Right renal cortex interstitium (tissue), 3 donors: ENCODE results near the gene MYMK. TPM values are rescaled to one million over a fixed set of nuclear protein-coding genes. Genes with fewer than 3 reads are reported as not detected.

Experiments used
- DNase-seq, 3 donors: peaks; one replicate each; pipeline ENCODE4 v3.0.0-alpha.2; 2013; ENCODE audit warnings: low read depth in 3 of 3, low spot score in 2 of 3
- polyA plus RNA-seq, 3 donors: library from polyadenylated mRNA; unstranded; fragments of 120-200 nt; gene quantifications; one replicate each; pipeline ENCODE4 v1.2.1, GENCODE V29; 2013; ENCODE audit not compliant: insufficient read length in 3 of 3

Gene MYMK
- polyA plus RNA-seq, 3 donors = not detected

- no peak for DNase-seq
Measured at GRCh38 chr9:133471551-133472276, 53.0 kb downstream of the MYMK start.

DNA sequence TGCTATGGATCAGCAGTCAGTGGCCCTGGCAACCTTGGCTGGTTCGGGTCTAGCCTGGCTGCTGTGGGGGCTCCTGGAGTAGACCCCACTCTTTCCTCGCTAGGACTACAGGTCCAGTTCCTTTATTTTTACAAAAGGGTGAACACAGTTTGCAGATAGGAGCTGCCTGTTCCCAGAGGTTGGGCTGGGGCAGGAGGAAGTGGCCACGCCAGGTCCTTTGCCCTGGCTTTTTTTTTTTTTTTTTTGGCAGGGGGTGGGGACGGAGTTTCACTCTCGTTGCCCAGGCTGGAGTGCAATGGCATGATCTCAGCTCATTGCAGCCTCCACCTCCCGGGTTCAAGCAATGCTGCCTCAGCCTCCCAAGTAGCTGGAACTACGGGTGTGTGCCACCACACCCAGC, 53.8 kb downstream of the MYMK start:
- no peak for DNase-seq

DNA sequence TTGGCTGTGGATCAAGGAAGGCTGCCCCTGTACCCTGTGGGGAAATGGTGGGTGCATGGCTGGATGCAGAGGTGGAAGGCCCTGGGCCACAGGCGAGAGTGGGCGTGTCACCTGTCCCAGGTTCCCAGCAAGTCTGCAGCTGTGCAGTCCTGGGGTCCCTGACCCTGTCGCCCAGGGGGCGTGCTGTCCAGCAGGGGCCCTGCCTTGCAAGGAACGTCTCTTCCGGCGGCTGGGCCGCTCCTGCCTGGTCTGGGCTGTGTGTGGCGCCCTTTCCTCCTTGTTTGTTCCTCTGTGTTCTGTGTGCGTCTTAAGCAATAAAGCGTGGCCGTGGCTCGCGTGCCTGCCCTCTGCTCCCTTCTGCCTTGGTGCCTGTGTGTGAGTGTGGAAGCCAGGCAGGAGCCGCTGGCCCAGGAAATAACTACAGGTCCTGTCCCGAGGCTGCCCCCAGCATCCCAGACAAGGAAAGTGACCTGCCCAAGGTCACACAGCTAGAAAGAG, 54.3 kb downstream of the MYMK start:
- DNase-seq = no peak

DNA sequence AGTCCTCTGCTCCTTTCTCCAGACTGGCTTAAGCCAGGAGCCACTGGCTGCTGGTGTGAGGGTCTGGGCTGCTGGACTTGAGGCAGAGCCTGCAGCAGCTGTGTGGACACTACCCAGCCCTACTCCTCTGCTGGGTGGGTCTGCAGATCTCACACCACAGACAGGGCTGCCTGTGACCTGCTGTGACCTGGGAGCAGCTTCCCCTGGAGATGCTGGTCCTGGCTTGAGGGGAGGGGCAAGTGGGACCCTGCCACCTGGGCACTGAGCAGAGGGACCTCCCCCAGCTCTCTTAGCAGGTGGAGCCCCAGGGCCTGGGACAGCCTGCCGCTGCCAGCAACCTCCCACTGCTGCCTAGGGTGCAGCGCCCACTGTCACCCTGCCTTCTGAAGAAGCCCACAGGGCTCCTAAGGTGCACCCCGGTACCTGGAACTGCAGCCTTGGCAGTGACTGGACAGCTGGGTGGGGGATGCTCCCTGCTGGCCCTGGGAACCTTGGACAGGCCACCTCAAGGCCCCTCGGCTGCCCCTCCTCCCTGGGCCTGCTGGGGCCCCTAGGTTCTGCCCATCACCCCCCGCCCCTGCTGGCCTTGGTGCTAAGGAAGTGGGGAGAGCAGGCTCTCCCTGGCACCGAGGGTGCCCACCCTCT, 55.9 kb downstream of the MYMK start:
- no peak for DNase-seq

GRCh38 chr9:133468374-133468773, 56.4 kb downstream of the MYMK start:
- DNase-seq = no peak

DNA sequence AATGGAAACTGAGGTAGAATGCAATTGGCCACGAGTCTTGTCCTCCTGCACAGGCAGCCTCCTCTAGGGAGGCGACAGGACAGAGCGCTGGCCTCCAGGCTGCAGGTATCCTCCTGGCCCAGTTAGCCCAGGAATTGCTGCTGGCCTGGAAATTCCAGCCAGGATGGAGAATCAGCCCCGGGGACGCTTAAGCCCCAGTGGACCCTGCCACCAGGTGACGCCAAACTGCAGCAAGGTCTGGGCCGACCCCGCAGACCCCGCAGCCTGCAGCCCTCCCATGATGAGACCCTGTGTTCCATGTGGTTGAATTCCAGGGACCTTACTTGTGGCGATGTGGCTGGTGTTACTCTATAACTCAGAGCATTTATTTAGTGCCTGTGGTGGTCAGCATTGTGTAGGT, 57.7 kb downstream of the MYMK start:
- no peak for DNase-seq

DNA sequence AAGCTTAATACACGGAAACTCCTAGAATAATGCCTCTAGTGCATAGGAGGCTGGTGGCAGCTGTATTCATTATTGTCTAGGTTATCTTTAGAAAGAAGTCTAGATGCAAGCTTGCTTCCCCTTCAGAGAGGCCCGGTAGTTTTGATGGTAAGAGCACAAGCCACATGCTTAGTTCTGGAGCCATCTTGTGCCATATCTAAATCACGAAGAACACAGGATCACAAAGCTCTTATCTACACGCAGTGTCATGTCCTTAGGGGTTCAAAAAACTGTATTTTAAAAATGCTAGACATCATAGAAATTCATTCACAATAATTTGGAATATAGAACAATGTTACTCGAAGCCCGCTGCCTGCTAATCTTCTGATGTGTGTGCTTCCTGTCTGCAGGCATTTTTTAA, 58.8 kb downstream of the MYMK start:
- no peak for DNase-seq

DNA sequence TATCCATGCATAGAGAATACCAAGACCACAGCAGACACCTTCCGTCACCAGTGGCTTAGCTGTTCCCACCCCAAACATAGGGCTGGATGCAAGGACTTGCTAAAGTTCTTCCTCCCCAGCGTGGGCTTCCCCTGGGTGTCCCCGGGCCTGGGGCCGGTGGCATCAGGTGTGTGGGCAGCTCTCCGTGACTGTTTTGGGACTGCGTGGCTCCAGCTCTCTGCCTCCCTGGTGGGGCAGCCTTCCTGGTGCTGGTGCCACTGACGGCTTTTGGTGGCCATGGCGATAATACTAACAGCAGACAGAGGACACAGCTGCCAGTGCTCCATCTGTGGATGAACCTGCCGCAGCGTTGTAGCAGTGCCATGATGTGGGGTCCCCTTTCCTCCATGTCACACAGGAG, 60.1 kb downstream of the MYMK start:
- DNase-seq = no peak

Other genes starting within 250 kb of the MYMK start
- 10 to 100 TPM in 2 of 3 donors, 1 to 10 TPM in 1; 6.8 to 19.5 (median 18.7) TPM for gene ABO, start 249.8 kb downstream of the MYMK start, polyA plus RNA-seq
- 10 to 100 TPM; 23.4 to 27.3 (median 27.2) TPM for gene SURF6, start 188.8 kb downstream of the MYMK start, polyA plus RNA-seq
- gene MED22, start 176.8 kb downstream of the MYMK start, polyA plus RNA-seq = 10 to 100 TPM; 23.3 to 25.0 (median 24.5) TPM
- gene RPL7A, start 176.7 kb downstream of the MYMK start, polyA plus RNA-seq = 1,000 to 10,000 TPM; 2,744 to 2,837 (median 2,799) TPM
- gene SURF1, start 168.5 kb downstream of the MYMK start, polyA plus RNA-seq = 10 to 100 TPM; 36.6 to 47.0 (median 42.2) TPM
- gene SURF2, start 168.4 kb downstream of the MYMK start, polyA plus RNA-seq = 10 to 100 TPM; 20.6 to 25.1 (median 23.0) TPM
- gene SURF4, start 148.9 kb downstream of the MYMK start, polyA plus RNA-seq = 100 to 1,000 TPM; 160 to 175 (median 164) TPM
- 1 to 10 TPM; 2.2 to 3.6 (median 3.4) TPM for gene STKLD1, start 148.6 kb downstream of the MYMK start, polyA plus RNA-seq
- 10 to 100 TPM; 26.9 to 30.7 (median 29.7) TPM for gene REXO4, start 106.9 kb downstream of the MYMK start, polyA plus RNA-seq
- 1 to 10 TPM; 5.9 to 7.2 (median 6.3) TPM for gene ADAMTS13, start 102.6 kb downstream of the MYMK start, polyA plus RNA-seq
- gene CACFD1, start 65.0 kb downstream of the MYMK start, polyA plus RNA-seq = 10 to 100 TPM; 23.3 to 28.1 (median 27.3) TPM
- gene SLC2A6, start 45.9 kb downstream of the MYMK start, polyA plus RNA-seq = 1 to 10 TPM in 2 of 3 donors, under 1 TPM in 1; 0.82 to 1.4 (median 1.0) TPM
- gene ADAMTSL2, start 9.7 kb upstream of the MYMK start, polyA plus RNA-seq = 1 to 10 TPM; 1.3 to 1.4 (median 1.3) TPM
- under 1 TPM in 2 of 3 donors, not detected in 1; 0.16 to 0.21 TPM for gene FAM163B, start 84.4 kb upstream of the MYMK start, polyA plus RNA-seq
- under 1 TPM; 0.62 TPM for gene DBH, start 111.4 kb upstream of the MYMK start, polyA plus RNA-seq
- 1 to 10 TPM; 7.9 to 9.5 (median 9.3) TPM for gene SARDH, start 213.4 kb upstream of the MYMK start, polyA plus RNA-seq